Liver (tissue), 3 donors: Measurements from ENCODE around the gene SBK3.

Source experiments
- EGR1 ChIP-seq, 2 donors: IDR thresholded peaks; 2 replicates each; pipeline ENCODE4 v1.6.1; 2016 to 2018; ENCODE audit warnings: antibody characterized with exemption in 2 of 2, low read depth in 2 of 2
- GABPA ChIP-seq, 2 donors: IDR thresholded peaks in 1 of 2; conservative IDR thresholded peaks in 1 of 2; 2 replicates each; pipeline ENCODE4 v1.6.1; 2016; ENCODE audit warnings: antibody characterized with exemption in 2 of 2, mild to moderate bottlenecking in 1 of 2, moderate library complexity in 1 of 2
- HNF4G ChIP-seq: IDR thresholded peaks from 2 replicates; pipeline ENCODE4 v1.6.1; 2016; ENCODE audit warnings: antibody characterized with exemption
- JUND ChIP-seq, 2 donors: IDR thresholded peaks; 2 replicates each; pipeline ENCODE4 v1.6.1; 2016; ENCODE audit warnings: antibody characterized with exemption in 2 of 2
- RAD21 ChIP-seq, 2 donors: IDR thresholded peaks; 2 replicates each; pipeline ENCODE4 v1.6.1; 2016; ENCODE audit warnings: antibody characterized with exemption in 2 of 2, mild to moderate bottlenecking in 2 of 2
- RXRA ChIP-seq, 2 donors: IDR thresholded peaks; 2 replicates each; pipeline ENCODE4 v1.6.1; 2017 to 2018; ENCODE audit warnings: antibody characterized with exemption in 2 of 2, mild to moderate bottlenecking in 1 of 2
- SP1 ChIP-seq: IDR thresholded peaks from 2 replicates; pipeline ENCODE4 v1.6.1; 2018; ENCODE audit warnings: antibody characterized with exemption, mild to moderate bottlenecking
- TAF1 ChIP-seq: conservative IDR thresholded peaks from 2 replicates; pipeline ENCODE4 v1.6.1; 2016; ENCODE audit warnings: antibody characterized with exemption, mild to moderate bottlenecking
- TF ChIP-seq, protein P1 (sequence below): fragments of 150-350 bp; IDR thresholded peaks from 2 replicates; pipeline ENCODE4 v1.5.1; 2017; ENCODE audit warnings: improper control_type of control experiment, low read depth, low read length; ENCODE audit not compliant: missing input control
- TF ChIP-seq, protein P2 (sequence below): IDR thresholded peaks from 2 replicates; pipeline ENCODE4 v1.6.1; 2016; ENCODE audit warnings: antibody characterized with exemption
- TF ChIP-seq, protein P3 (sequence below): IDR thresholded peaks from 2 replicates; pipeline ENCODE4 v1.6.1; 2016; ENCODE audit warnings: antibody characterized with exemption
- donor health status: healthy.
- donor health status: healthy.

DNA sequence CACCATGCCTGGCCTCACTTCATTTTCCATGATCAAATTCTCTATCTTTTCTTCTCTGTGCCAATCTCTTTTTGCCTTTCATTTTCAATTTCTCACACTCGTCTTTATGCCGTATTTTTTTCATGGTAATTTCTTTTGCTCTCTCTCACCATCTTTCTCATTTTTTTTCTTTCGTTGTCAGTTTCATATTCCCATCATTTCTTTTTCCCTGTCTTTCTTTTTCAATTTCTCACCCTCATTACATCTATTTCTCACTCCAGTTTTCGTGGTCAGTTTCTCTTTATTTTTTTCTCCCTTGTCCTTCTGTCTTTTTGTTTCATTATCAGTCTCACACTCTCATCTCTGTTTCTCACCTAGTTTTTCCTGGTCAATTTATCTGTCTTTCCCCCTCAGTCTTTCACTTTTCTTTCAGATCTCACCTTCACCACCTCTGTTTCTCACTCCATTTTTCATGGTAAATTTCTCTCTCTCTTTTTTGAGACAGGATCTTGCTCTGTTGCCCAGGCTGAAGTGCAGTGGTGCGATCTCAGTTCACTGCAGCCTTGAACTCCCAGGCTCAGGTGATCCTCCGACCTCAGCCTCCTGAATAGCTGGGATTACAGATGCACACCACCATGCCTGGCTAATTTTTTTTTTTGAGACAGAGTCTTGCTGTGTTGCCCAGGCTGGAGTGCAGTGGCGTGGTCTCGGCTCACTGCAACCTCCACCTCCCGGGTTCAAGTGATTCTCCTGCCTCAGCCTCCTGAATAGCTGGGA, 43.0 kb downstream of the SBK3 start:
- TF ChIP-seq, protein P1, sequence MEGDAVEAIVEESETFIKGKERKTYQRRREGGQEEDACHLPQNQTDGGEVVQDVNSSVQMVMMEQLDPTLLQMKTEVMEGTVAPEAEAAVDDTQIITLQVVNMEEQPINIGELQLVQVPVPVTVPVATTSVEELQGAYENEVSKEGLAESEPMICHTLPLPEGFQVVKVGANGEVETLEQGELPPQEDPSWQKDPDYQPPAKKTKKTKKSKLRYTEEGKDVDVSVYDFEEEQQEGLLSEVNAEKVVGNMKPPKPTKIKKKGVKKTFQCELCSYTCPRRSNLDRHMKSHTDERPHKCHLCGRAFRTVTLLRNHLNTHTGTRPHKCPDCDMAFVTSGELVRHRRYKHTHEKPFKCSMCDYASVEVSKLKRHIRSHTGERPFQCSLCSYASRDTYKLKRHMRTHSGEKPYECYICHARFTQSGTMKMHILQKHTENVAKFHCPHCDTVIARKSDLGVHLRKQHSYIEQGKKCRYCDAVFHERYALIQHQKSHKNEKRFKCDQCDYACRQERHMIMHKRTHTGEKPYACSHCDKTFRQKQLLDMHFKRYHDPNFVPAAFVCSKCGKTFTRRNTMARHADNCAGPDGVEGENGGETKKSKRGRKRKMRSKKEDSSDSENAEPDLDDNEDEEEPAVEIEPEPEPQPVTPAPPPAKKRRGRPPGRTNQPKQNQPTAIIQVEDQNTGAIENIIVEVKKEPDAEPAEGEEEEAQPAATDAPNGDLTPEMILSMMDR: no peak
- TF ChIP-seq TAF1: no peak
- TF ChIP-seq EGR1 (IDR thresholded peaks at IDR 0.05; ENCODE audit: low read depth in 2 of 2): no peak
- TF ChIP-seq HNF4G: no peak
- TF ChIP-seq, protein P2, sequence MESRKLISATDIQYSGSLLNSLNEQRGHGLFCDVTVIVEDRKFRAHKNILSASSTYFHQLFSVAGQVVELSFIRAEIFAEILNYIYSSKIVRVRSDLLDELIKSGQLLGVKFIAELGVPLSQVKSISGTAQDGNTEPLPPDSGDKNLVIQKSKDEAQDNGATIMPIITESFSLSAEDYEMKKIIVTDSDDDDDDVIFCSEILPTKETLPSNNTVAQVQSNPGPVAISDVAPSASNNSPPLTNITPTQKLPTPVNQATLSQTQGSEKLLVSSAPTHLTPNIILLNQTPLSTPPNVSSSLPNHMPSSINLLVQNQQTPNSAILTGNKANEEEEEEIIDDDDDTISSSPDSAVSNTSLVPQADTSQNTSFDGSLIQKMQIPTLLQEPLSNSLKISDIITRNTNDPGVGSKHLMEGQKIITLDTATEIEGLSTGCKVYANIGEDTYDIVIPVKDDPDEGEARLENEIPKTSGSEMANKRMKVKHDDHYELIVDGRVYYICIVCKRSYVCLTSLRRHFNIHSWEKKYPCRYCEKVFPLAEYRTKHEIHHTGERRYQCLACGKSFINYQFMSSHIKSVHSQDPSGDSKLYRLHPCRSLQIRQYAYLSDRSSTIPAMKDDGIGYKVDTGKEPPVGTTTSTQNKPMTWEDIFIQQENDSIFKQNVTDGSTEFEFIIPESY: no peak
- TF ChIP-seq RXRA (IDR thresholded peaks at IDR 0.05): no peak
- TF ChIP-seq, protein P3, sequence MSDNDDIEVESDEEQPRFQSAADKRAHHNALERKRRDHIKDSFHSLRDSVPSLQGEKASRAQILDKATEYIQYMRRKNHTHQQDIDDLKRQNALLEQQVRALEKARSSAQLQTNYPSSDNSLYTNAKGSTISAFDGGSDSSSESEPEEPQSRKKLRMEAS: no peak
- TF ChIP-seq SP1: no peak
- no peak for TF ChIP-seq GABPA (IDR thresholded peaks at IDR 0.05 in 1 of 2, conservative IDR thresholded peaks at IDR 0.05 in 1 of 2)
- no peak for TF ChIP-seq RAD21 (IDR thresholded peaks at IDR 0.05)
- no peak for TF ChIP-seq JUND (IDR thresholded peaks at IDR 0.05)
